Measurements from ENCODE around the gene CRKL. TPM values are rescaled to one million over a fixed set of nuclear protein-coding genes. Genes with fewer than 3 reads are reported as not detected.
"Not testable (repeated sequence)": the region's sequence is repeated elsewhere in the genome, so short reads cannot be mapped to it uniquely, and the experiment has no call there.

Gene CRKL
- total RNA-seq, 3 donors from 2014 or later: 36.8 to 46.5 (median 42.3) TPM

GRCh38 chr22:20966883-20967696 lies 49.9 kb downstream of the CRKL start, which contains the start of gene AIFM3:
Gene AIFM3 (plus strand): TSS chr22:20967255. CDS start chr22:20967945, 690 bp downstream.
- TF ChIP-seq POLR2AphosphoS5 (IDR thresholded peaks at IDR 0.05) (no peak), POLR2A (IDR thresholded peaks at IDR 0.05) (no peak), CTCF (IDR thresholded peaks at IDR 0.05) (no peak)

GRCh38 chr22:20967697-20968211 lies 50.5 kb downstream of the CRKL start:
- intact Hi-C loops (cut with DNase I; ENCODE audit: low total_unique reads): loop anchor here (5.0 kb wide), 1 partner anchor 905 kb away; no protein-coding TSS in a partner anchor
- no peak for DNase-seq (ENCODE audit: low spot score in 2 of 2)
- Histone ChIP-seq H3K4me1 (peaks cover 0 to 12% of the 10 kb centered on the region in 2 donors), H3K4me3 (no peak overlapping the region), H3K27me3 (no peaks in the 10 kb centered on the region), H3K27ac (no peak overlapping the region), H3K9me3 (no peaks in the 10 kb centered on the region), H3K36me3 (no peaks in the 10 kb centered on the region)
- TF ChIP-seq CTCF (IDR thresholded peaks at IDR 0.05) (no peak), POLR2A (IDR thresholded peaks at IDR 0.05) (no peak), POLR2AphosphoS5 (IDR thresholded peaks at IDR 0.05) (no peak)

More at GRCh38 chr22:20966883-20967696, 49.9 kb downstream of the CRKL start, which contains the start of gene AIFM3:
- DNase-seq (ENCODE audit: low spot score in 2 of 2): no peak
- intact Hi-C loops (cut with DNase I; ENCODE audit: low total_unique reads): loop anchor here (5.0 kb wide), 1 partner anchor 905 kb away; no protein-coding TSS in a partner anchor
- H3K36me3 ChIP-seq: no peaks in the 10 kb centered on the region
- H3K4me1 ChIP-seq: peaks cover 0 to 12% of the 10 kb centered on the region in 2 donors
- H3K4me3 ChIP-seq: no peak within 1 kb of the TSS
- H3K9me3 ChIP-seq: no peaks in the 10 kb centered on the region
- H3K27ac ChIP-seq: no peak within 1 kb of the TSS
- no peaks in the 10 kb centered on the region for H3K27me3 ChIP-seq

- H3K27me3 ChIP-seq: no peaks in the 10 kb centered on the region
- intact Hi-C loops (cut with DNase I; ENCODE audit: low total_unique reads): loop anchor here (5.0 kb wide), 1 partner anchor 906 kb away; no protein-coding TSS in a partner anchor
- no peaks in the 10 kb centered on the region for H3K9me3 ChIP-seq
- H3K27ac ChIP-seq: peak overlapping the region in 1 of 2 donors; percentile 13
- no peaks in the 10 kb centered on the region for H3K36me3 ChIP-seq
- TF ChIP-seq POLR2AphosphoS5 (IDR thresholded peaks at IDR 0.05): no peak
- no peak for TF ChIP-seq POLR2A (IDR thresholded peaks at IDR 0.05)
- no peak for TF ChIP-seq CTCF (IDR thresholded peaks at IDR 0.05)
- peaks cover 0 to 12% of the 10 kb centered on the region in 2 donors for H3K4me1 ChIP-seq
- no peak for DNase-seq (ENCODE audit: low spot score in 2 of 2)
- no peak overlapping the region for H3K4me3 ChIP-seq
Observed at GRCh38 chr22:20968281-20968977, 51.2 kb downstream of the CRKL start.

GRCh38 chr22:20970939-20971657 lies 53.9 kb downstream of the CRKL start:
- Histone ChIP-seq H3K4me1 (peaks cover 0 to 12% of the 10 kb centered on the region in 2 donors), H3K27ac (no peak overlapping the region), H3K9me3 (no peaks in the 10 kb centered on the region), H3K4me3 (no peak overlapping the region), H3K27me3 (no peaks in the 10 kb centered on the region), H3K36me3 (no peaks in the 10 kb centered on the region)
- intact Hi-C loops (cut with DNase I; ENCODE audit: low total_unique reads): no loop called here
- DNase-seq (ENCODE audit: low spot score in 2 of 2): no peak
- TF ChIP-seq POLR2A (IDR thresholded peaks at IDR 0.05) (no peak), POLR2AphosphoS5 (IDR thresholded peaks at IDR 0.05) (no peak), CTCF (IDR thresholded peaks at IDR 0.05) (no peak)

- H3K9me3 ChIP-seq; H3K27ac ChIP-seq; H3K4me3 ChIP-seq; H3K36me3 ChIP-seq; DNase-seq (ENCODE audit: low spot score in 2 of 2); H3K27me3 ChIP-seq; intact Hi-C loops (cut with DNase I; ENCODE audit: low total_unique reads): not testable (repeated sequence)
- H3K4me1 ChIP-seq: peaks cover 0 to 12% of the 10 kb centered on the region in 2 donors
Observed at GRCh38 chr22:20972014-20972694, 54.9 kb downstream of the CRKL start.
